HG02970 (cell line): ENCODE results near the gene KIAA1210.
"Not testable (repeated sequence)": the region's sequence is repeated elsewhere in the genome, so short reads cannot be mapped to it uniquely, and the experiment has no call there.

Source experiments
- ATAC-seq: cut with Tn5 transposase; IDR thresholded peaks from one replicate; pipeline ENCODE4 v1.9.1; 2021; ENCODE audit warnings: mild to moderate bottlenecking, moderate library complexity, moderate number of reproducible peaks; ENCODE audit not compliant: unreplicated experiment, low FRiP score

The KIAA1210 gene

DNA sequence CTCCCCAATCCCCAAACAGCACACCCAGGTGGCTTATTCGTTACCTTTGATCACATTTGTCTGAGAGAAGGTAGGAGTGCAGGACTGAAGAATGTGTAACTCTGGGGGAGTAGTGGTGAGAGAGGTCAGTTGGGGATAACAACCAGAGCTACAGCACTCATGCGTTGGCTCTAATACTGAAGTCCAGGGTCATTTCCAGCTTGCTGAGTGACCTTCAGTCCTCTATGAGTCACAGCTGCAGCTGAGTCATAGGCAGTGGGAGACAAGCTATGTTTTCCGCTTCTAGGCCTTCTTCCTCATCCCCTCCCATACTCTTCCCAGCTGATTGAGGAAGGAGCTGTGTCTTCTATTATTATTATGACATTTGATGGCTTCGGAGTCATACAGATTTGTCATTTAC, 86.4 kb downstream of the KIAA1210 start:
- ATAC-seq = no peak

DNA sequence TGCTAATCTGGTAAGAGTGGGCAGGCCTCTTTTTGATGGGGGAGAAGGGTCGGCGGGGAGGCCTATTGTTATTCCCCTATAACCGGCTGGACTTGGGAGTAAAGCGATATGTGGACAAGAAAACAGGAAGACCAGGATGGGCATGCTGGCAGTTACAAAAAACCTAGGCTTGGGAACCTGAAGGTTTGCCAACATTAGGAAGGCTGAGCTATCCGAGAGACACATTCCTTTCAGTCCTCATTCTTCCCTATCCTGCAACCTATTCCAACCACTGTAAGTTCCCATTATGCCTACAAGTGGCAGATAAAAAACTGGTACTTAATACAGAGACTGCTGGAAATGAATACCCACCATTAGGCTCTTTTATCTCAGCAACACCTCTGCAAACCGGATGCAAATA, 87.2 kb downstream of the KIAA1210 start:
- ATAC-seq = no peak

DNA sequence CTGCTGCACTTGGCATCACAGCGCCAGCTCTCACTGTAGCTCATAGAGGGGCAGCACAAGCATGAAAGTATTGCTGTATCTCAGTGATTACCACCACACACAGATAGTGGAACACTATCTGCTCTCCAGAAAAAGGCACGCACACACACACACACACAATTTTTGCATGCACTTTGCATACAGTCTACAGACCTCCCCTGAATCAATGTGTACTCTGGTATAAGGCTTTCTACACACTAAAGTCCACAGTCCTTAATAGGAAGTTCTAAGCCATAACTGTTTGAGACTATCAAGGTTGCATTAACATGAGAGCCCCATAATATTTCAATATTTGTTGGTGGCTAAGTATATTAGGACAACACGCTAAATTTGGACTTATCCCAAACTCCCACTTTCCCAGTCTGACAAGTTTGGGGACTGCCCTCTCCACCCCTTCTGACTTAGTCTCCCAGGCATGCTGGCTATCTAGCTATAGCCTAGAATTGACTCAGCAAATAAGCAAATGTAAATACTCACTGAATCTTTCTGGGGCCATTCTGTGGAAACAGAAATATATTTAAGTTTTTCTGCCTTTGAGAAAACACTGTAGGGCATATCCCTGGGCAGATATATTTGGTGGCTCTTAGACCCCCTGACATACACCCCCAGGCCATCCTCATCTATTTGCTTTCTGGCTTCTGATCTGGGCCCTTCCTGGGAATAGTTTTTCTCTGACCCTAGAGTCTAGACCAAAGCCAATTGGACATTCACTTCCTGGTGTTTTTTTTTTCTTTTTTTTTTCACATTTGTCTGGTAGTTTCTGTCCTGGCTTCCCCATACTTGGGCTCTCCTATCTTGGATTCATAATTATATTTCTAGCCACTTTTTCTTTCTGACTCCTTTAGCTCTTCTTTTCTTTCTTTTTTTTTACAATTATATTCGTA, 91.2 kb downstream of the KIAA1210 start:
- no peak for ATAC-seq

DNA sequence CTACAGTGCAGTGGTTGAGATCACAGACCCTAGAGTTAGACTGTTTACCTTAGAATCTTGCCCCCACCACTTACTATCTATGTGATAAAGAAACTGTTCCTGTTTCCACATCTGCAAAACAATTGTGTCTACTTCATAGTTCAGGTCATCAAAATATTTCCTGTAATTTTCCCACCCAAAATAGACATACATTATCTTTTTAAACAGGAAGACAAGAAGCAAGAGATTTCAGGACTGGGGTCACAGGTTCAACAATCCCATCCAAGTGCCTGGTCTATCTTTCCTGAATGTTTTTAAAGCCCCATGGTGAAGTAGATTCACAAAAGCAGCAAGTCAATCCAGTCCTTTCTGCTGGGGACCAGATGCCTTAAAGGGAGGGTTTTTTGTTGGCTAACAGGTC, 96.6 kb downstream of the KIAA1210 start:
- no peak for ATAC-seq

DNA sequence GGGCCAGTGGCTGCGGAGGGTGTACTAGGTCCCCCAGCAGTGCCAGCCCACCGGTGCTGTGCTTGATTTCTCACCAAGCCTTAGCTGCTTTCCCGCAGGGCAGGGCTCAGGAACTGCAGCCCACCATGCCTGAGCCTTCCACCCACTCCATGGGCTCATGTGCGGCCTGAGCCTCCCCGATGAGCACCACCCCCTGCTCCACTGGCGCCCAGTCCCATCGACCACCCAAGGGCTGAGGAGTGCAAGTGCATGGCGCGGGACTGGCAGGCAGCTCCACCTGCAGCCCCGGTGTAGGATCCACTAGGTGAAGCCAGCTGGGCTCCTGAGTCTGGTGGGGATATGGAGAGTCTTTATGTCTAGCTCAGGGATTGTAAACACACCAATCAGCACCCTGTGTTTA, 98.0 kb downstream of the KIAA1210 start:
- not testable (repeated sequence) for ATAC-seq

DNA sequence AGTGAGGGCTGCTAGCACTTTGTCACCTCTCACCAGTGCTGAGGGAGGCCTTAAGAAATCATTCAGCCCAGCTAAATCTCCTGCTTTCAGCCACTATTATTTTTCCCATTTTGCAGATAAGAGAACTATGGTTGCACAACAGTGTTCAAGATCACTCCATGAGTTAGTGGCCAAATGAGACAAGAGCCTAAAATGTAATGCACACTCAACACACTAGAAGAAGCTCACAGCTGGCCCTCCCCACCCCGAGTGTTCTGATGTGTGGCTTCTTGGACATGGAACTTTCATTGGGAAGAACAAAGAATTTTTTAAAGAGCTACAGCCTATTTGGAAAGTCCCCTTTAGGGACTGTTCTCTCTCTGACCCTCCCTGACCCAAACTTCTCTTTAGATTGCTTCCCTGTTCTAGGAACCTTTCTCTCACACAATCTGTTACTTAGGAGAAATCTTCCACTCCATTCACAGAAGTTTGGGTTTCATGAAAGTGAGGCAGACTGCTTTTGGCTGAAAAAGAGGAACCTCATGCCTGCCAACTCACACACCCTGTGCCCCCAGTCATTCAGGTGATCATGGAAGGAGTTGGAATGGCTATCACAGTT, 98.8 kb downstream of the KIAA1210 start:
- no peak for ATAC-seq
